Sciatic nerve (tissue), 2 donors: Measurements from ENCODE around the gene OOSP3. TPM values are rescaled to one million over a fixed set of nuclear protein-coding genes. Genes with fewer than 3 reads are reported as not detected.
"Not testable (repeated sequence)": the region's sequence is repeated elsewhere in the genome, so short reads cannot be mapped to it uniquely, and the experiment has no call there.

Experiments
- ATAC-seq: fragments of 200-7000 bp; cut with Tn5 transposase; one replicate; pipeline ENCODE4 v1.9.1; 2020; ENCODE audit warnings: mild to moderate bottlenecking, moderate library complexity
- DNase-seq: peaks from one replicate; pipeline ENCODE4 v3.0.0-alpha.2; 2020; ENCODE audit warnings: low spot score
- intact Hi-C: fragments of 100-400 bp; cut with DNase I; formaldehyde crosslinking; loops from one replicate; pipeline ENCODE4 v1.14.2; 2022
- total RNA-seq: library from RNA; stranded (reverse); fragmentation: NEBNext Ultra II Directional; extraction: Animal tissue kit (Norgen Biotek cat#: 25700); gene quantifications from one replicate; pipeline ENCODE4 v1.2.1, GENCODE V29; 2021
- donor health status: DM: no; HTN: no; CAD: no.
- donor health status: DM: no; HTN: no; CAD: no.

The OOSP3 gene
- total RNA-seq, 1 donor from 2014 or later = not detected

GRCh38 chr11:59867946-59868345 lies 10.6 kb upstream of the OOSP3 start:
- intact Hi-C loops = no loop called here
- DNase-seq (no peak), ATAC-seq (no peak)

- ATAC-seq = no peak
- DNase-seq = no peak
- intact Hi-C loops = no loop called here
These were observed 6.5 kb upstream of the OOSP3 start for GRCh38 chr11:59872076-59872475.

DNA sequence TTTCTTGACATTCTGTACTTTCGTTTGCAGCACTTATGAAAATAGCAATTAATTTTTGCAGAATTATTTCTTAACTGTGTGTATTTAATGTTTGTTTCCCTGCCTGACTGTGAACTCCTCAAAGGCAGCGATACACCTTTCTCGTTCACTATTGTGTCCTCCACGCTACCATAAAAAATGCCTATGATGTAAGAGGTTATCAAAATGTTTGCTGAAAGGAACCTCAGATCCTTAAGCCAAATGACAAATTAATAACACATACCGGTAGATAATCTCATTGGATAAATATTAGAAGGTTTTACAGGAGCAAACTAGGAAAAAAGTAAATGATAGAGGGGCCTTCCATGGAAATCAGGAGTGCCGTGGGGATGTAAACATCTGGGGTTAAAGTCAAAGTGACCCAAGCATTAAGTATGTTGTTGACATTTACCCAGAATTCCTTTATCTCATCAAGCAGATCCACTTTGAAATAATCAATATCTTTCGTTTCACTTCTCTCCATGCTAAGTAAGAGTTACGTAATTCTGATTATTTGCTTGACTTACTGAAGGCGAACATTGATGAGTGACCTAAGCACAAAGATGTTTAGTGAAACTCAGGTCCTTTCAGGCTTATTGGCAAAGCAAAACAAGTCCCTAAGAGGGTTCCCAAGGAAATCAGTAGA lies 2.6 kb upstream of the OOSP3 start:
- DNase-seq = no peak
- intact Hi-C loops = no loop called here
- no peak for ATAC-seq

DNA sequence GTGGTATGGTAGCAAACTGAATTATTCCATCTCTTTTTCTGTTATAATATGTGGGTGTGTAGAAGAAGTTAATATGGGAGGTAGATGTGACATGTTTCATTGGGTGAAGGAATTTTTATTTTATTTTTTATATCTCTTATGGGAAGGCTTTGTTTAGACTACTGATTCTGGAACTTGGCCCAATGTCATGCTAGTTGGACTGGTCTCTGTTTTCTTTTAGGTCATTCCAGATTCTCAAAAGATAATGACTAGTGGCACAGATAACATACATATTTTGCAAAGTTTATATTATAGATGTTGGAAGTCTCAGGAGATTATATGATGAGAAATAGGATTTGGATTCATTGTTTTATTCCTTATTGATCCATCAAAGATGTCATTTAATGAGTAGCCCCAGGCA lies 1.3 kb upstream of the OOSP3 start:
- DNase-seq = no peak
- intact Hi-C loops = no loop called here
- no peak for ATAC-seq

- DNase-seq = no peak
- intact Hi-C loops = no loop called here
- no peak for ATAC-seq
These were observed 798 bp upstream of the OOSP3 start for GRCh38 chr11:59877784-59878183.

- ATAC-seq (no peak), DNase-seq (no peak)
- intact Hi-C loops = no loop called here
These were observed 985 bp downstream of the OOSP3 start for GRCh38 chr11:59879567-59879966.

DNA sequence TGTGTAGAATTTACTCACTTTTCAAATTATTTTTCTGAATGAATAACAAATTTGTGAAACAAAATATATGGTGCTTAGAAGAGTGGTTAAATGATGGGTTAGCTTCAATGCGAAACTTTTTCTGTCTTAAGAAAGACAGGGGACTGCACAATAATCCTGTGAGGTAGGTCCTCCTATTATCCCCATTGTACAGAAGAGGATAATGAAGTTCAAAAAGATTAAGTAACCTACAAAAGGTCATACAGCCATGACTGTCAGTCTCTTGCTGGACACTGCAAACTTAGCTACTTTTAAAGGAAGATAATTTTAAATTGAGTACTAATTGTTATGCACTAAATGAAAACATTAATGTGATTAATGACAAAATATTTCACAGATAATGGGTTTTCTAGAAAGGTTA lies 5.0 kb downstream of the OOSP3 start:
- no peak for ATAC-seq

GRCh38 chr11:59887156-59887555 lies 8.6 kb downstream of the OOSP3 start:
- ATAC-seq, DNase-seq, intact Hi-C loops: not testable (repeated sequence)

More for the DNA sequence above, 5.0 kb downstream of the OOSP3 start:
- no peak for DNase-seq
- intact Hi-C loops = no loop called here

DNA sequence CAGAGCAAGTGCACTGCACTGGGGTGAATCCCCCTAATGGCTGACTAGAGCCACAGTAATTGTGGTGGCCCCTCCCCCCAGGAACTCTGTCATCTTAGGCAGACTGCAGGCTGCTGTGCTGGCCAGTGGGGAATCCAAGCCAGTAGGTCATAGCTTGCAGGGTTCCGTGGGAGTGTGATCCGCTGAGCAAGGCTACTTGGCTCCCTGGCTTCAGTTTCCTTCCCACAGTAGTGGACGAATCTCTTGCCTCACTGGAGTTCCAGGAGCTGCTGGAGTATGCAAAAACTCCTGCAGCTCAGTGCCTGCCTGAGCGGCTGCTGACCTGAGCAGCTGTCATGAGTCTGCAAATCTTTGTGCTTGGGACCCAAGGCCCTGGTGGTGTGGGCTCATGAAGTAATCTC lies 13.2 kb downstream of the OOSP3 start:
- intact Hi-C loops = no loop called here
- DNase-seq = no peak
- peak; percentile 42 for ATAC-seq

DNA sequence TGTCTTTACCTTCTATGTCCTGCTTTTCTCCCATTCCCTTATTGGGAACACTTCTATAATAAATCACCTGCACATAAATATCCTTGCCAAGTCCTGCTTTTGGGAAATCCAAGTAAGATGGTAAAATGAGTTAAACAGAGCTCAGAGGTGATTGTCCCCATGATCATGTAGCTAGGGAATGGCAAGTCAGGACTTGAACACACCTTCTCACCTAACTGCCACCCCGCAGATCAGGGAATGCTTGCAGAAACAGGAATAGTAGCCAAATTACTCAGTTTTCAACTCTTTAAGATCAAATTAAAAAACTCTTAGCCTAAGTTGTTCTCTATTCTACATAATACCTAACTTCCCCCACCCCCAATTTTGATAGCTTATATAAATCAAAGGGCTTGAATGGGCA lies 16.0 kb downstream of the OOSP3 start:
- no peak for ATAC-seq
- intact Hi-C loops = no loop called here
- no peak for DNase-seq

DNA sequence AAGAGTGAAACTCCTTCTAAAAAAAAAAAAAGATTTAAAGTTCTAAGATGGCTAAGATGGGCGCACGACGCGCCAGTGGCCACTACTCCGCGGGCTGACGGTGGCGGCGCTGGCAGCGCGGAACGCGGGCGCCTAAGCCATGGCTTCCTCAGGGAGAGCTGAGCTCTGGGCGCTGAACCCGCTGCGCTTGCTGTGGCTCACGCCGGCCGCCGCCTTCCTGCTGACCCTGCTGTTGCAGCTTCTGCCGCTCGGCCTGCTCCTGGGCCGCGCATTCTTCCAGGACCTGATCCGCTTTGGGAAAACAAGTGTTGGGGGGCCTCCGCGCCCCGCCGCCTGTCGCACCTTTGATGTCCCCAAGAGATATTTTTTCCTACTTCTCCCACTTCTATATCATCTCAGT lies 19.5 kb downstream of the OOSP3 start:
- no peak for DNase-seq
- ATAC-seq = no peak
- intact Hi-C loops = no loop called here

GRCh38 chr11:59898650-59899049 lies 20.1 kb downstream of the OOSP3 start:
- ATAC-seq = no peak
- intact Hi-C loops = no loop called here
- no peak for DNase-seq

GRCh38 chr11:59899532-59899931 lies 20.9 kb downstream of the OOSP3 start:
- DNase-seq (no peak), ATAC-seq (no peak)
- intact Hi-C loops = no loop called here

- no peak for ATAC-seq
- no peak for DNase-seq
- intact Hi-C loops = no loop called here
These were observed 22.0 kb downstream of the OOSP3 start for GRCh38 chr11:59900366-59901126.

DNA sequence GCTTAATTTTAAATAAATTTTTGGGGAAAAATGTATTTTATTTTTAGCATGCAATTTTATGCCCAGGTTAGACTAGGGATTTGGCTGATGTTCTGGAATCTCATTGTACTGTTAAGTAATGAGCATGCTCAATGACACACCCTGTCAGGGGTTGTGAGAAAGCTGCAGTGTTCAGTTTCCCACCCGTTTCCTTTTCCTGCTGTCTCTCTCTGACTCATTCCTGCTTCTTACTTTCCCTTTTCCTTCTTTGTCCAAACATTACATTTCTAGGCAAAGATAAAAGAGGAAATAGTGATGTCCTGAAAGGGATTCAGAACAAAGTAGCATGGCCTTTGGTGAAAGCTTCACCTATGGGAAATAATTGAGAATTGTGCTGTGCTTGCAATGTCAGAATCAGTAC lies 22.7 kb downstream of the OOSP3 start:
- ATAC-seq (no peak), DNase-seq (no peak)
- intact Hi-C loops = no loop called here

DNA sequence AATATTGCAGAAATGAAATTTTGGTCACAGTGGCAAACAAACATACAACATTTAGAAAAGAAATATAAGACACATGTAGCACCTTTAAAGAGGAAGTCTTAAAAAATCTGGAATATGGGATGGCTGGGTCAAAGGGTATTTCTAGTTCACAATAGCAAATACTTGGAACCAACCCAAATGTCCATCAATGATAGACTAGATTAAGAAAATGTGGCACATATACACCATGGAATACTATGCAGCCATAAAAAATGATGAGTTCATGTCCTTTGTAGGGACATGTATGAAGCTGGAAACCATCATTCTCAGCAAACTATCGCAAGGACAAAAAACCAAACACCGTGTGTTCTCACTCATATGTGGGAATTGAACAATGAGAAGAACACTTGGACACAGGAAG lies 25.0 kb downstream of the OOSP3 start:
- ATAC-seq, DNase-seq, intact Hi-C loops: not testable (repeated sequence)

GRCh38 chr11:59918480-59918879 lies 39.9 kb downstream of the OOSP3 start:
- intact Hi-C loops = loop anchor here (10.0 kb wide), 1 partner anchor 94 kb away; no protein-coding TSS in a partner anchor
- no peak for ATAC-seq
- DNase-seq = no peak

DNA sequence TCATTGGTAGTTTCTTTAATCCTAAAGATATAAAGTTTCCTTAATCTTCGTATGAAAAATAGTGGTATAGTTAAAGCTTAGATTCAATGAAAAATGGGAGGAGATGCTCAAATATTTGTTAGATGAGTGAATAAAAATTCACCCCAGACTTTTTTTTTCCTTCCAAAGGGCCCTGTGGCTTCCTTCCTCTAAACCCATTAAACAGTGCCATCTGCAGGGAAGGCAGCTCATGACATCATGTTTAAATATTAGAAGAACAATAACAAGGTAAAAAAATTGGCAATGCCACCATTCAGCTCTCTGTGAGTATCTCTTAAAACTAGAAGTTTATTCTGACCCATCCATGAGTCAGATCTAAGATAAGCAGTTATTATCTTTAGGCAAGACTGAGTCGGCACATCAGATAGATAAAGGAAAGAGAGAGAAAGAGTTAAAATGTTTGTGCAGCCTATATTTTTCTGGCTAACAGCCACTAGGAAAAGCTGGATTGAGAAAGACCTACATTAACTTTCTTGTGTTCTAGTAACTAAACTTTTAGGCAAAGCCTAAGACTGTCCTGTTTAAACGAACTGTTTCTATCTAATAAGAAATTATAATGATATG lies 40.5 kb downstream of the OOSP3 start:
- DNase-seq (no peak), ATAC-seq (no peak)
- intact Hi-C loops = loop anchor here (10.0 kb wide), 1 partner anchor 94 kb away; no protein-coding TSS in a partner anchor

DNA sequence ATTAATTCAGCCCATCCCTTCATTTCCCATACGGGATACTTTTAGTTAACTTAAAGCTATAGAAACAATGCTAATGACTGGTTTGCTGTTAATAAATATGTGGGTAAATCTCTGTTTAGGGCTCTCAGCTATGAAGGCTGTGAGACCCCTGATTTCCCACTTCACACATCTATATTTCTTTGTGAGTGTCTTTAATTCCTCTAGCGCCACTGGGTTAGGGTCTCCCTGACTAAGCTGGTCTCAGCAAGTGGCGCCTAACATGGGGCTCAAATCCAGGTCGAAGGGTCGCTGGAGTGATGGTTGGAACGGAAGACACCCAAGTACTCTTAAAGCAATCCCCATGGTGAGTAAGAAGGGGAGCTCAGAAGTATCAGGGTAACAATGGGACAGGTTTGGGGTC lies 45.2 kb downstream of the OOSP3 start:
- DNase-seq = no peak
- ATAC-seq = no peak
- intact Hi-C loops = no loop called here

- ATAC-seq (no peak), DNase-seq (no peak)
- intact Hi-C loops = no loop called here
These were observed 53.1 kb downstream of the OOSP3 start for GRCh38 chr11:59931688-59932087.
